ENCODE data around the gene MIOX. TPM values are rescaled to one million over a fixed set of nuclear protein-coding genes. Genes with fewer than 3 reads are reported as not detected.

Gene MIOX
- total RNA-seq, 4 donors from 2014 or later, result not detected

DNA sequence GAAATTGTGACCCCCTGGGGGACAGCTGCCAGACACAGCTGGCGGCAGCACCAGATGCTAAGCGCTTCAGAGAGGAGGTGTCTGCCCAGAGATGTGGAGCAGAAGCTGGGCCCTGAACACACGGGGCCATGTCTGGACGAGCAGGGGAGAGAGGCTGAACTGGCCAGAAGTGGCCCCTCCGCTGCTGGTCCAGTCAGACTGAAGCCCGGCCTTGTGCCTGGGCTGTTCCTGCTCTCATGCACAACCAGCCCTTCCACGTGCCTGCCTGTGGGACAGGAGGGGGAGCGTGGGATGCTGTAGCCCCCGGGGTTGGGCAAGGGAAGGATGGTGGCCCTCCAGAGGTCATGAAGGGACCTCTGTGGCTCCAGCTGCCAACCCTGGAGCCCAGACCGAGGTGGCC, 3.6 kb upstream of the MIOX start:
- TF ChIP-seq, protein P1, sequence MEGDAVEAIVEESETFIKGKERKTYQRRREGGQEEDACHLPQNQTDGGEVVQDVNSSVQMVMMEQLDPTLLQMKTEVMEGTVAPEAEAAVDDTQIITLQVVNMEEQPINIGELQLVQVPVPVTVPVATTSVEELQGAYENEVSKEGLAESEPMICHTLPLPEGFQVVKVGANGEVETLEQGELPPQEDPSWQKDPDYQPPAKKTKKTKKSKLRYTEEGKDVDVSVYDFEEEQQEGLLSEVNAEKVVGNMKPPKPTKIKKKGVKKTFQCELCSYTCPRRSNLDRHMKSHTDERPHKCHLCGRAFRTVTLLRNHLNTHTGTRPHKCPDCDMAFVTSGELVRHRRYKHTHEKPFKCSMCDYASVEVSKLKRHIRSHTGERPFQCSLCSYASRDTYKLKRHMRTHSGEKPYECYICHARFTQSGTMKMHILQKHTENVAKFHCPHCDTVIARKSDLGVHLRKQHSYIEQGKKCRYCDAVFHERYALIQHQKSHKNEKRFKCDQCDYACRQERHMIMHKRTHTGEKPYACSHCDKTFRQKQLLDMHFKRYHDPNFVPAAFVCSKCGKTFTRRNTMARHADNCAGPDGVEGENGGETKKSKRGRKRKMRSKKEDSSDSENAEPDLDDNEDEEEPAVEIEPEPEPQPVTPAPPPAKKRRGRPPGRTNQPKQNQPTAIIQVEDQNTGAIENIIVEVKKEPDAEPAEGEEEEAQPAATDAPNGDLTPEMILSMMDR (IDR thresholded peaks at IDR 0.05; ENCODE audit: low read depth), result no peak

GRCh38 chr22:50483556-50483955, 3.1 kb upstream of the MIOX start:
- TF ChIP-seq, protein P1 (IDR thresholded peaks at IDR 0.05; ENCODE audit: low read depth), result no peak

DNA sequence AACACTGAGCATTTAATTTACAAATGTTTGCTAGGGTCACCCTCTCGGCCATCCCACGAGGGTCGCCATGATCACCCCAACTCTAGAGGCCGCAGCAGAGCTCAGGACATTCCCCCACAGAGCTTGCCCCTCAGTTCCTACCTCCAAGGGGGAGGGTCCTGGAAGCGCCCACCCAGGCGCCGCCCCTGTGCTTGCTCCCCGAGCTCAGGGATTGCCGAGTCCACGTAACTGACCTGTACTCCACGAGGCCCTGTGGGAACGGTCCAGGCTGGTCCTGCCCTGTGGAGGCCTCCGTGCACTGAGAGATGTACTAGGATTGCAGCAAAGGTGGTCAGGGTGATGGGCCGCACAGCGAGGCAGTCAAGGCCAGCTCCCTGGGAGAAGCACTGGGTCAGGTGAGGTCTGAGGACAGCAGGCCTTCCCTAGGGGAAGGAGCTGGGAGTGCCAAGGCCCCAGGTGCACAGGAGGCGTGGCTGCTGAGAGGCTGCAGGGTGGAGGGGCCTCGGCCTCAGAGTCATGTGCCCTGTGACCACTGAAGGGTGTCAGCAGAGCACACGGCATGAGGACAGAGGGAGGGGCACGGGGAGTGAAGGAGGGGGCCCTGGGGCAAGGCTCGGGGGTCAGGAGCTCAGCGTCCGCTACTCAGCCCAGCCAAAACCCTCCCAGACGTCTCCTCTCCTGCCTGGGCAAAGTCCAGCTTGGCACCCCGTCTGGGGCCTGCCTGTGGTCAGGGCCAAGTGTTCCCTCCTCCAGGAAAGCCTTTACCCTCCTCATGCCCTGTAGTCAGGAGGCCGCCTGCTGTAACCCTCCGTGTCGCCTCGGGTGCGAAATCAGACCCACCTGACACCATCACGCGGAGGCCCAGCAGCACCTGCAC, 2.4 kb upstream of the MIOX start:
- TF ChIP-seq, protein P1 (IDR thresholded peaks at IDR 0.05; ENCODE audit: low read depth), result no peak

DNA sequence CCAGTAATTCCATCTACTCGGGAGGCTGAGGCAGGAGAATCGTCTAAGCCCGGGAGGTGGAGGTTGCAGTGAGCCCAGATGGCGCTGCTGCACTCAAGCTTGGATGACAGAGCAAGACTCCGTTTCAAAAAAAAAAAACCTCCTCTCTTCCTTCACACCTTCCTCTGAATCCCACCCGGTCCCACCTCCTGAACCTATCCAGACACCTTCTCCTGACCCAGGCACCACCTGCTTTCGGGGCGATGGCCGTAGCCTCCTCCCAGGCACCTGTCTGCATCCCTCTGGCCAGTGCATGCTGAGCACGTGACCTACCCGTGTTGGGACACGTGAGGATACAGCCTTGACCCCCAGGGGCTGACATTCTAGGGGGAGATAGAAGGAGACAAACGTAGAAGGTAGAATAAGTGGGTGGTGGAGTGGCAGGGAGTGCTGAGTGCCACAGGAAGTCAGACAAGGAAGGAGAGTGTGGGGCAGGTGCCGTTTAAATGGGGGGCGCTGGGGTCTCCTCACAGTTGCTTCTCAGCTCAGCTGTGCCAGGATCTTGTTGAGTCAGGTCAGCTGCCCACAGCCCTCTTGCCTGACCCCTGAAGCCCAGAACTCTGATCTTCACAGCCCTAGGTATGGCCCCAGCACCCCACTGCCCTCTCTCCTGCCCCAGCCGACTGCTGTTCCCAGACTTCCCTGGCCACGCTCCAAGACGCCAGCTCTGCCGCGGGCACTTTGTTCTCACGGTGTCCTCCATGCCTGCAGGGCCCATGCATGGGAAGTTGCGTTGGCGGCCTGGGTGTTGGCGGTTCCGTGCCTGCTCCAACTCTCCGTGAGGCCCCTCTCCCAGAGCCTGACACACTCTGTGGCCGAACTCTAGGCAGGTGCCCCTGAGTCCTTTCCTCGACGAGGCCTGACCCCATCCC, 1.2 kb upstream of the MIOX start:
- TF ChIP-seq, protein P1 (IDR thresholded peaks at IDR 0.05; ENCODE audit: low read depth), result no peak

DNA sequence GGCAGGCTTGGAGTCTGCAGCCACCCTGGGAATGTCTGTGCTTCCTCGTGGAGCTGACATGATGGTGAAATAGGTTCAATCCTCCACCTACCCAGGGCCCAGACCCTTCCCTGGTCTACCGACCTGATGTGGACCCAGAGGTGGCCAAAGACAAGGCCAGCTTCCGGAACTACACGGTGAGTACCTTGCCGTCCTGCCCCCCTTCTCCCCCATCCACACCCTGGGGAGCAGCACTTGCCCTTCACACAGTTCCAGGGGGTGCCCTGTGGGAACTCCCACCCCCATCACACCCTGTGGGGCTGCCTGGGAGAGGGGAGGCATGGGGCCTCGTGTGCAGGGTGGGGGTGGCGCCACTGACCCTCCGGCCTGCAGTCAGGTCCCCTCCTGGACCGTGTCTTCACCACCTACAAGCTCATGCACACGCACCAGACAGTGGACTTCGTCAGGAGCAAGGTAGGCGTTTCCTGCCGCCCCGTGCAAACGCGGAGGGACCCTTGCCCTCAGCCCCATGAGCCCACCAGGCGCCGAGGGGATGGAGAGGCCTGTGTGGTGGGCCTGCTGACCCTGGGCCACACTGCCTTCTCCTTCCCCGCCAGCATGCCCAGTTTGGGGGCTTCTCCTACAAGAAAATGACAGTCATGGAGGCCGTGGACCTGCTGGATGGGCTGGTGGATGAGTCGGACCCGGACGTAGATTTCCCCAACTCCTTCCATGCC, 789 bp downstream of the MIOX start:
- TF ChIP-seq, protein P1 (IDR thresholded peaks at IDR 0.05; ENCODE audit: low read depth), result no peak

DNA sequence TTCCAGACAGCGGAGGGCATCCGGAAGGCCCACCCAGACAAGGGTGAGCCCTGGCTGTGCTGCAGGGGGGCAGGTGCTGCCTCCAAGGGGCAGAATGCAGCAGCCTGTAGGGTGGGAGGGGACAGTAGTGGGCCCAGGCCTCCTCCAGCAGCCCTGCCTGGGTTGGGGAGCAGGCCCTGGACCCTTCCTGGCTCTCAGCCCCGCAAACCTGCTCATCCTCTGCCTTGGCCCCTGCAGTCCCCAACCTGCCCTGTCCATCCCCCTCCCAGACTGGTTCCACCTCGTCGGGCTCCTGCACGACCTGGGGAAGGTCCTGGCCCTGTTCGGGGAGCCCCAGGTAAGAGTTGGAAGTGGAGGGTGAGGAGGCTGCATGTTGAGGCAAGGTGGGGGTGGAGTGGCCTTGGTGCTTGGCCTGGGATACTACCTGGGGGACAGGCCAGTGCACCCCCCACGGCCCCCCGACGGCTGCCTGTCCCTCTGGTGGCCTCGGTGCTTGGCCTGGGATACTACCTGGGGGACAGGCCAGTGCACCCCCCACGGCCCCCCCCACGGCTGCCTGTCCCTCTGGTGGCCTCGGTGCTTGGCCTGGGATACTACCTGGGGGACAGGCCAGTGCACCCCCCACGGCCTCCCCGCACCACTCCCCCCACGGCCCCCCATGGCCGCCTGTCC, 1.5 kb downstream of the MIOX start:
- TF ChIP-seq, protein P1 (IDR thresholded peaks at IDR 0.05; ENCODE audit: low read depth), result no peak
